NCI-H460 (cell line): ENCODE results near the gene TMCO4. TPM values are rescaled to one million over a fixed set of nuclear protein-coding genes. Genes with fewer than 3 reads are reported as not detected.
A peak's percentile ranks its signal among the peaks of the same experiment; 100 is the strongest.

Source experiments
- DNase-seq: peaks from one replicate; pipeline ENCODE4 v3.0.0-alpha.2; 2016; ENCODE audit warnings: low read depth; ENCODE audit errors: extremely low read depth
- total RNA-seq: library from RNA; depleted of rRNA; stranded (reverse); fragments of >200 nt; shearing (Covaris generic); gene quantifications from 2 replicates; pipeline ENCODE4 v1.2.3, GENCODE V29; 2014

TMCO4 gene
- total RNA-seq, 1 experiment from 2014 or later, result 4.7 TPM

- DNase-seq, result no peak
Measured at GRCh38 chr1:19662313-19662712, 137.4 kb downstream of the TMCO4 start.

- DNase-seq, result no peak
Measured at GRCh38 chr1:19661721-19662228, 137.9 kb downstream of the TMCO4 start.

GRCh38 chr1:19658186-19658585 lies 141.5 kb downstream of the TMCO4 start:
- no peak for DNase-seq

DNA sequence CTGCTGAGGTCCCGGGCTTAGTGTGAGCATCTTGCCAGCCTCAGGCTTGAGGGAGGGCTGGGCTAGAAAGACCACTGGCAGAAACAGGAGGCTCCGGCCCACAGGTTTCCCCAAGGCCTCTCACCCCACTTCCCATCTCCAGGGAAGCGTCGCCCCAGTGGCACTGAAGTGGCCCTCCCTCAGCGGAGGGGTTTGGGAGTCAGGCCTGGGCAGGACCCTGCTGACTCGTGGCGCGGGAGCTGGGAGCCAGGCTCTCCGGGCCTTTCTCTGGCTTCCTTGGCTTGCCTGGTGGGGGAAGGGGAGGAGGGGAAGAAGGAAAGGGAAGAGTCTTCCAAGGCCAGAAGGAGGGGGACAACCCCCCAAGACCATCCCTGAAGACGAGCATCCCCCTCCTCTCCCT lies 142.2 kb downstream of the TMCO4 start:
- DNase-seq, result no peak

- no peak for DNase-seq
Measured at GRCh38 chr1:19656780-19657466, 142.8 kb downstream of the TMCO4 start.

- no peak for DNase-seq
Measured at GRCh38 chr1:19656134-19656779, 143.5 kb downstream of the TMCO4 start.

- no peak for DNase-seq
Measured at GRCh38 chr1:19655718-19656080, 144.0 kb downstream of the TMCO4 start.

GRCh38 chr1:19654886-19655717 lies 144.6 kb downstream of the TMCO4 start:
- DNase-seq, result no peak

DNA sequence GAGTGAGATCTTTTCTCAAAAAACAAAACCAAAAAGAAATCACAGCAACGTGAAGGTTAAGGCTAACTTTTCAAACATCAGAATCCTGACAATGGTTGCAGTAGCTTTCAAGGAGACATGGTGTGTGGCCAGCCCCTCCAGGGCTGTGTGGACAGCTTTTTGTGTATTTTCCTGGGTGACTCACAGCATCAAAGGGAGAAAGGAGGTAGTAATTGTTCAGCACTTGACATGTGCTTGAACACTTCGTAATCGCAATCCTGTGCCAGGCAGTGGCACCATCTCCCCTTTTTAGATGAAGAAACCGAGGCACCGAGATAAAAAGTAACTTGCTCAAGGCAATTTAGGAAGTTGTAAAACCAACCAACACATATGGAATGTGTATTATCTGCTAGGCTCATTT lies 145.3 kb downstream of the TMCO4 start:
- DNase-seq, result no peak

GRCh38 chr1:19651141-19651737 lies 148.5 kb downstream of the TMCO4 start:
- peak; percentile 41 for DNase-seq

GRCh38 chr1:19650416-19651140 lies 149.1 kb downstream of the TMCO4 start:
- DNase-seq, result no peak

DNA sequence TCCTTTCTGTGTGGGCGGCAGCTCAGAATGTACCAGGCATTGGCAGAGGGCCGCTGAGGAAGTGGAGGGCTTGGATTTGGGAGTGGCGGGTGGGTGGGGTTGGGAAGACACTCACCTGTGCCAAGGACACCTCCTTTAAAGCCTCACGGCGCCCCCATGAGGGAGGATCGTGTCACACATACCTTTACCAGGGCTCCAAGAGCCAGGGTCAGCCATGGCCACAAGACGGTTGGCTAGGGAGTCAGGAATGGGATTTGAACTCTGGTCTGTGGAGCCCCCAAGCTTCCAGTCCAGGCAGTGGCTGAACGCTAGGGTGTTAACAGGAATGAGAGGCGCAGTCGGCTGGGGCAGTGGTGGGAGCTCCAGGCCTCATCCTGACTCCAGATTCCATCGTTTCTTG lies 151.0 kb downstream of the TMCO4 start:
- DNase-seq, result no peak

DNA sequence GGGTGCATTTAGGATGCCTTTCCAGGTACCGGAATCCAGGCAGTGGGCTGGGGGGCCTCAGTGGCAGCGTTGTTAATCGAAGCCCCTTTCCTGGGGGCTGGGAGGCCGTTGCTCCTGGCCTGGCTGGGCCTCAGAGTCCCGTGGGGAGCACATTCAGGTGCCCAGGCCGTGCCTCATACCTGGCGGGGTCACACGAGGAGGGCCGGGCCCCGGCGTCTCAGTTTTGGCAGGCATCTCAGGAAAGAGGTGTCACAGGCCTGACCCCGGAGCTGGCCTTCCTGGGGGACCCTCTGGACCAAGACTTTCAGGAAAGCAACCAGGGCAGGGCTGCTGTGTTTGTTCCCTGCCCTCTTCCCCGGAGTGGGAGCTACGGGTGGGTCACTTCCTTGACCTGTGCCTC lies 151.5 kb downstream of the TMCO4 start:
- no peak for DNase-seq

GRCh38 chr1:19647643-19648042 lies 152.1 kb downstream of the TMCO4 start:
- no peak for DNase-seq

GRCh38 chr1:19646377-19647319 lies 153.1 kb downstream of the TMCO4 start:
- DNase-seq, result no peak

GRCh38 chr1:19645411-19646251 lies 154.1 kb downstream of the TMCO4 start:
- no peak for DNase-seq

DNA sequence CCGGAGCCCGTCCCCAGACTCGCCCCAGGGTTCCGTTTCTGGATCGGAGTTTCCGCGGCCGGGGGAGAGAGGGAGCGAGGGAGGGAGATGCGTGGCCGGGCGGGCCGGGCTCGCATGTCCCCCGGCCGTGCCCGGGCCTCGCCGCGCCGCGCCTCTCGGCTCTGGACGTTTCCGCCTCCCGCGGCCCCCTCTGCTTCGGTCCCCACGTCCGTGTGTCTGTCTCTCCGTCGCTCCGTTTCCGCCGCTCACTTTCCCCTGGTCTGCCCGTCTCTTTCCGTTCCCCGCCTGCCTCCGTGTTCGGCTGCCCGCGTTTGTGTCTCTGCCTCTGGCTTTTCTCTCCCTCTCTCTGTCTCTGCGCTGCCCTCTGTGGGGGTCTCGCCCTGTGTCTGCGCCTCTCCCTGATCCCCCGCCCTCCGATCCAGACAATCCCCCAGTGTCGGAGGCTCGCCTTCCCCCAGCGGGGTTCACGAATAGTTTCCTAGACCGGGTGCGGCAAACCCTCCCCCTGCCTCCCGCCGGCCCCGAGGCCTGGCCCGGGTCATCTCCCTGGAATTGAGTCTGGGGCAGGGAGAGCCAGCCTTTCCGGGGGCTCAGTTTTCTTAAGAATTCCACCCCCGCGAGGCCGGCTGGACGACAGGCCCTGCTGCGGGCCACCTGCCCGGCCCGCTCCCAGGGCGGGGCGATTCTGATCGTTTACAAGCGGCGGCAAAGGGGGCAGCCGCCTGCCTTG lies 154.9 kb downstream of the TMCO4 start:
- no peak for DNase-seq

GRCh38 chr1:19644395-19644680 lies 155.4 kb downstream of the TMCO4 start:
- no peak for DNase-seq
